SHP77 (cell line): Measurements from ENCODE around the gene HTR3D.
A peak's percentile ranks its signal among the peaks of the same experiment; 100 is the strongest.
"Not testable (repeated sequence)": the region's sequence is repeated elsewhere in the genome, so short reads cannot be mapped to it uniquely, and the experiment has no call there.

Experiments used
- DNase-seq, 2 experiments: peaks; one replicate each; lab custom pipeline; 2025; lab: John Stamatoyannopoulos, UW

Gene HTR3D

GRCh38 chr3:184016811-184017671 is 14.5 kb upstream of the HTR3D start:
- peak; percentile 45 to 63 for DNase-seq

- DNase-seq: peak; percentile 94
Observed at GRCh38 chr3:184017672-184018423, 13.7 kb upstream of the HTR3D start, which contains the start of gene ABCC5. Gene ABCC5 (minus strand): TSS chr3:184017884. CDS start chr3:184014392, 3,492 bp downstream.

GRCh38 chr3:184018424-184018973 is 13.0 kb upstream of the HTR3D start:
- DNase-seq: no peak

GRCh38 chr3:184022323-184022722 is 9.2 kb upstream of the HTR3D start:
- no peak for DNase-seq

GRCh38 chr3:184025256-184025655 is 6.3 kb upstream of the HTR3D start:
- DNase-seq: not testable (repeated sequence)

GRCh38 chr3:184028275-184028890 is 3.2 kb upstream of the HTR3D start:
- not testable (repeated sequence) for DNase-seq

- DNase-seq: no peak
Observed at GRCh38 chr3:184029443-184029842, 2.1 kb upstream of the HTR3D start.

- DNase-seq: no peak
Observed at GRCh38 chr3:184030536-184030935, 1.0 kb upstream of the HTR3D start.

GRCh38 chr3:184037816-184038215 is 6.3 kb downstream of the HTR3D start:
- DNase-seq: no peak

GRCh38 chr3:184038307-184038706 is 6.8 kb downstream of the HTR3D start:
- DNase-seq: not testable (repeated sequence)

GRCh38 chr3:184039414-184039813 is 7.9 kb downstream of the HTR3D start:
- no peak for DNase-seq

GRCh38 chr3:184040010-184040409 is 8.5 kb downstream of the HTR3D start:
- DNase-seq: peak in 1 of 2 experiments; percentile 49

- DNase-seq: no peak
Observed at GRCh38 chr3:184042617-184043016, 11.1 kb downstream of the HTR3D start.

- no peak for DNase-seq
Observed at GRCh38 chr3:184045995-184046394, 14.5 kb downstream of the HTR3D start.

GRCh38 chr3:184050217-184050847 is 18.8 kb downstream of the HTR3D start:
- no peak for DNase-seq

GRCh38 chr3:184052767-184053166 is 21.2 kb downstream of the HTR3D start, which contains the start of gene HTR3C:
Gene HTR3C (plus strand): TSS chr3:184053047. CDS start chr3:184053081, 34 bp downstream.
- no peak for DNase-seq

- no peak for DNase-seq
Observed at GRCh38 chr3:184058029-184058428, 26.5 kb downstream of the HTR3D start.

- DNase-seq: no peak
Observed at GRCh38 chr3:184059424-184059823, 27.9 kb downstream of the HTR3D start.

GRCh38 chr3:184062637-184063036 is 31.1 kb downstream of the HTR3D start:
- DNase-seq: no peak

- no peak for DNase-seq
Observed at GRCh38 chr3:184066211-184066610, 34.7 kb downstream of the HTR3D start.

GRCh38 chr3:184067573-184068055 is 36.1 kb downstream of the HTR3D start:
- DNase-seq: no peak
